Lung (tissue), 12 donors: ENCODE data around the gene PTS. TPM values are rescaled to one million over a fixed set of nuclear protein-coding genes. Genes with fewer than 3 reads are reported as not detected.
A peak's percentile ranks its signal among the peaks of the same experiment; 100 is the strongest.

Source experiments
- ATAC-seq: fragments of 200-7000 bp; cut with Tn5 transposase; one replicate; pipeline ENCODE4 v1.9.1; 2020; ENCODE audit warnings: moderate number of reproducible peaks; ENCODE audit not compliant: insufficient read depth, low FRiP score
- DNase-seq, 3 donors: peaks; one replicate each; pipeline ENCODE4 v3.0.0-alpha.2; 2013 to 2017
- H3K27ac ChIP-seq, 2 donors: one replicate each; pipeline ENCODE4 v1.5.1; 2013; ENCODE audit warnings: mild to moderate bottlenecking in 2 of 2, moderate library complexity in 2 of 2, control low read depth in 1 of 2, inconsistent platforms in 1 of 2, low read depth in 1 of 2, low read length in 1 of 2
- H3K27me3 ChIP-seq, 3 donors: one replicate each; pipeline ENCODE4 v1.5.1; 2013; ENCODE audit warnings: low read length in 2 of 3; ENCODE audit not compliant: control insufficient read depth in 3 of 3, insufficient read depth in 3 of 3
- H3K36me3 ChIP-seq, 4 donors: one replicate each; pipeline ENCODE4 v1.5.1; 2013; ENCODE audit warnings: low read length in 4 of 4, mild to moderate bottlenecking in 1 of 4, moderate library complexity in 1 of 4; ENCODE audit not compliant: control insufficient read depth in 4 of 4, insufficient read depth in 4 of 4
- H3K4me1 ChIP-seq, 5 donors: one replicate each; pipeline ENCODE4 v1.5.1; 2013; ENCODE audit warnings: low read length in 5 of 5, mild to moderate bottlenecking in 2 of 5, moderate library complexity in 1 of 5; ENCODE audit not compliant: control insufficient read depth in 5 of 5, insufficient read depth in 5 of 5
- H3K4me3 ChIP-seq: one replicate; pipeline ENCODE4 v1.5.1; 2013; ENCODE audit warnings: mild to moderate bottlenecking, control low read depth, moderate library complexity
- H3K9ac ChIP-seq, 2 donors: one replicate each; pipeline ENCODE4 v1.5.1; 2013; ENCODE audit warnings: low read length in 2 of 2, control low read depth in 1 of 2; ENCODE audit not compliant: insufficient read depth in 1 of 2
- H3K9me3 ChIP-seq, 4 donors: one replicate each; pipeline ENCODE4 v1.5.1; 2013; ENCODE audit warnings: low read length in 3 of 4, mild to moderate bottlenecking in 1 of 4, moderate library complexity in 1 of 4; ENCODE audit not compliant: control insufficient read depth in 4 of 4, insufficient read depth in 3 of 4
- CTCF ChIP-seq: IDR thresholded peaks from 2 replicates; pipeline ENCODE4 v1.5.1; 2012; ENCODE audit warnings: mild to moderate bottlenecking; ENCODE audit errors: control extremely low read depth, extremely low read depth
- WGBS, 2 donors: extraction: QIAGEN DNeasy Blood & Tissue Kit; methylation state at CpG; one replicate each; pipeline ENCODE4 v1.1.7; 2013; 5-methylcytosine and 5-hydroxymethylcytosine counted together
- polyA plus RNA-seq, 2 donors: library from polyadenylated mRNA; stranded (reverse); fragments of 200-250 nt; gene quantifications; one replicate each; pipeline ENCODE4 v1.2.1, GENCODE V29; 2013
- total RNA-seq, 2 donors: library from RNA; depleted of rRNA in 1 of 2; stranded (reverse); fragments of >200 nt in 1 of 2; gene quantifications; one replicate each; pipeline ENCODE4 v1.2.1, GENCODE V29; 2014 to 2021
- donor health status: control.
- donor health status: control.
- donor health status: Bipolar disorder and iron deficiency.
- donor health status: healthy.
- donor health status: DM: yes; HTN: yes; CAD: no.

PTS gene
- total and polyA plus RNA-seq, 4 donors = 19.3 to 60.5 (median 25.1) TPM

GRCh38 chr11:112253605-112254242, 27.5 kb downstream of the PTS start:
- Histone ChIP-seq H3K4me1 (peaks cover 0 to 2% (median 0%) of the 10 kb centered on the region in 5 donors), H3K36me3 (no peaks in the 10 kb centered on the region), H3K4me3 (no peak overlapping the region), H3K9ac (no peak overlapping the region), H3K27ac (no peak overlapping the region), H3K9me3 (peaks cover 0 to 2% (median 0%) of the 10 kb centered on the region in 4 donors), H3K27me3 (no peaks in the 10 kb centered on the region)
- DNase-seq (no peak), ATAC-seq (no peak)
- TF ChIP-seq CTCF = no peak
- WGBS, 2 donors = 95 to 96% methylated on average over 3 of the region's 3 CpGs

- no peak for TF ChIP-seq CTCF
- Histone ChIP-seq H3K4me1 (peaks cover 0 to 2% (median 0%) of the 10 kb centered on the region in 5 donors), H3K4me3 (no peak overlapping the region), H3K27ac (no peak overlapping the region), H3K27me3 (no peaks in the 10 kb centered on the region), H3K9ac (no peak overlapping the region), H3K9me3 (peaks cover 0 to 2% (median 0%) of the 10 kb centered on the region in 4 donors), H3K36me3 (no peaks in the 10 kb centered on the region)
- no peak for ATAC-seq
- peak in 2 of 3 donors; percentile 14 to 22 for DNase-seq
- WGBS, 2 donors = 35 to 56% methylated on average over 15 of the region's 15 CpGs
Measured at GRCh38 chr11:112255067-112255720, 29.0 kb downstream of the PTS start.

GRCh38 chr11:112260490-112260889, 34.3 kb downstream of the PTS start, which contains the start of gene PLET1:
Gene PLET1 (minus strand): TSS chr11:112260860. CDS start chr11:112260589, 271 bp downstream.
- DNase-seq (no peak), ATAC-seq (no peak)
- Histone ChIP-seq H3K27me3 (no peaks in the 10 kb centered on the region), H3K9me3 (no peaks in the 10 kb centered on the region), H3K36me3 (no peaks in the 10 kb centered on the region), H3K4me1 (no peaks in the 10 kb centered on the region), H3K27ac (no peak within 1 kb of the TSS), H3K9ac (no peak within 1 kb of the TSS), H3K4me3 (no peak within 1 kb of the TSS)
- no peak for TF ChIP-seq CTCF
- 98 to 99% methylated on average over 2 of the region's 2 CpGs for WGBS, 2 donors
